PC-3 (cell line): ENCODE data around the gene CDK16. TPM values are rescaled to one million over a fixed set of nuclear protein-coding genes. Genes with fewer than 3 reads are reported as not detected.

Source experiments
- ATAC-seq: fragments of 200-7000 bp; cut with Tn5 transposase; 2 replicates; pipeline ENCODE4 v1.9.1; 2020; ENCODE audit warnings: mild to moderate bottlenecking, moderate library complexity
- BruUV-seq: library from RNA; stranded (reverse); fragments of 400-500 nt; replicated peaks from 2 replicates; lab custom pipeline; 2021; lab: Mats Ljungman, UMichigan
- CTCF ChIA-PET: fragments of 300-600 bp; sonication (Branson Sonifier 250); formaldehyde crosslinking; loops from one replicate; lab custom pipeline; 2022; ENCODE audit warnings: antibody characterized with exemption; lab: Charles Lee
- POLR2A ChIA-PET: fragments of 300-600 bp; sonication (Branson Sonifier 250); formaldehyde crosslinking; loops from one replicate; lab custom pipeline; 2022; ENCODE audit warnings: antibody characterized with exemption; ENCODE audit not compliant: unreplicated experiment; lab: Charles Lee
- DNase-seq: peaks from one replicate; pipeline ENCODE4 v3.0.0-alpha.2; 2015
- H2AFZ ChIP-seq: fragments of 300-600 bp; sonication (generic); 2 replicates; pipeline ENCODE4 v1.6.0; 2016; ENCODE audit warnings: antibody characterized with exemption, low read length
- H3F3A ChIP-seq: fragments of 300-600 bp; sonication (generic); one replicate; pipeline ENCODE4 v1.6.0; 2017; ENCODE audit warnings: antibody characterized with exemption, low read length, control low read depth, mild to moderate bottlenecking; ENCODE audit not compliant: unreplicated experiment
- H3K27ac ChIP-seq: fragments of 300-600 bp; sonication (generic); 2 replicates; pipeline ENCODE4 v1.5.1; 2016; ENCODE audit warnings: mild to moderate bottlenecking, low read length
- H3K27me3 ChIP-seq: fragments of 300-600 bp; sonication (generic); 2 replicates; pipeline ENCODE4 v1.6.1; 2016; ENCODE audit warnings: low read length, mixed read lengths
- H3K36me3 ChIP-seq: fragments of 300-600 bp; sonication (generic); 2 replicates; pipeline ENCODE4 v1.6.1; 2016; ENCODE audit warnings: low read depth, mixed run types, low read length, mixed read lengths
- H3K4me1 ChIP-seq: fragments of 300-600 bp; sonication (generic); 2 replicates; pipeline ENCODE4 v1.5.1; 2016; ENCODE audit warnings: low read length; ENCODE audit not compliant: insufficient read depth
- H3K4me2 ChIP-seq: fragments of 300-600 bp; sonication (generic); 2 replicates; pipeline ENCODE4 v1.6.0; 2016; ENCODE audit warnings: low read length
- H3K4me3 ChIP-seq: fragments of 300-600 bp; sonication (generic); 2 replicates; pipeline ENCODE4 v1.5.1; 2016; ENCODE audit warnings: mild to moderate bottlenecking, low read length, mixed read lengths
- H3K79me2 ChIP-seq: fragments of 300-600 bp; sonication (generic); 2 replicates; pipeline ENCODE4 v1.6.1; 2017; ENCODE audit warnings: low read length, mixed read lengths
- H3K9ac ChIP-seq: fragments of 300-600 bp; sonication (generic); 2 replicates; pipeline ENCODE4 v1.6.0; 2016; ENCODE audit warnings: mild to moderate bottlenecking, low read length
- H3K9me2 ChIP-seq: fragments of 300-600 bp; sonication (generic); replicated peaks from 2 replicates; pipeline ENCODE4 v1.6.1; 2016; ENCODE audit warnings: mixed run types, low read length, mixed read lengths
- H3K9me3 ChIP-seq: fragments of 300-600 bp; sonication (generic); 2 replicates; pipeline ENCODE4 v1.6.1; 2016; ENCODE audit warnings: low read length, mixed read lengths
- H4K20me1 ChIP-seq: fragments of 300-600 bp; sonication (generic); 2 replicates; pipeline ENCODE4 v1.6.1; 2016; ENCODE audit warnings: low read length, mixed read lengths
- CTCF ChIP-seq: fragments of 300-600 bp; sonication (generic); conservative IDR thresholded peaks from 2 replicates; pipeline ENCODE4 v1.5.1; 2017; ENCODE audit warnings: antibody characterized with exemption, low read depth, mild to moderate bottlenecking, low read length
- EZH2 ChIP-seq: fragments of 300-600 bp; sonication (generic); IDR thresholded peaks from one replicate; pipeline ENCODE4 v1.6.1; 2017; ENCODE audit warnings: antibody characterized with exemption, mild to moderate bottlenecking, low read length; ENCODE audit not compliant: unreplicated experiment
- EZH2phosphoT487 ChIP-seq: fragments of 300-600 bp; sonication (generic); IDR thresholded peaks from 2 replicates; pipeline ENCODE4 v1.6.1; 2018; ENCODE audit warnings: mild to moderate bottlenecking, antibody characterized with exemption, low read length, borderline replicate concordance
- intact Hi-C: fragments of 100-400 bp; cut with micrococcal nuclease; formaldehyde crosslinking; loops from 2 replicates; pipeline ENCODE4 v1.9.0; 2023
- total RNA-seq: library from RNA; depleted of rRNA; stranded (reverse); fragments of >200 nt; gene quantifications from 2 replicates; pipeline ENCODE4 v1.2.3, GENCODE V29; 2014

CDK16 gene
- total RNA-seq, 1 experiment from 2014 or later: 155 TPM

- TSS peak; percentile 30 for BruUV-seq
- Histone ChIP-seq H3K9ac (peak overlapping the region; percentile 68), H4K20me1 (no peaks in the 10 kb centered on the region), H3K4me3 (no peak overlapping the region), H3K79me2 (no peaks in the 10 kb centered on the region), H3K9me2 (no peaks in the 10 kb centered on the region), H3K4me1 (peaks cover 18% of the 10 kb centered on the region), H3K4me2 (peak overlapping the region; percentile 33), H2AFZ (no peak overlapping the region), H3K9me3 (no peaks in the 10 kb centered on the region), H3K27me3 (no peaks in the 10 kb centered on the region), H3K36me3 (no peaks in the 10 kb centered on the region; the same call in 1 of the 2 replicates), H3K27ac (peak overlapping the region; percentile 88), H3F3A (no peaks in the 10 kb centered on the region)
- ChIA-PET CTCF (no interaction called here), POLR2A (no interaction called here)
- ATAC-seq (peak; percentile 86), DNase-seq (peak; percentile 78)
- intact Hi-C loops: no loop called here
- no peak for TF ChIP-seq EZH2
- TF ChIP-seq EZH2phosphoT487: no peak
- TF ChIP-seq CTCF: no peak
Measured at GRCh38 chrX:47247206-47247998, 28.9 kb downstream of the CDK16 start.

GRCh38 chrX:47247999-47248320 is 29.5 kb downstream of the CDK16 start:
- no peaks in the 10 kb centered on the region for H3F3A ChIP-seq
- H3K4me2 ChIP-seq: peak overlapping the region; percentile 33; the same call in 1 of the 2 replicates
- no peaks in the 10 kb centered on the region for H3K9me3 ChIP-seq
- DNase-seq: no peak
- H3K9ac ChIP-seq: peak overlapping the region; percentile 68
- H3K4me1 ChIP-seq: peaks cover 18% of the 10 kb centered on the region
- no peaks in the 10 kb centered on the region for H4K20me1 ChIP-seq
- H2AFZ ChIP-seq: no peak overlapping the region
- H3K79me2 ChIP-seq: no peaks in the 10 kb centered on the region
- H3K9me2 ChIP-seq: no peaks in the 10 kb centered on the region
- POLR2A ChIA-PET: no interaction called here
- H3K36me3 ChIP-seq: no peaks in the 10 kb centered on the region; the same call in 1 of the 2 replicates
- no TSS peak for BruUV-seq
- H3K27ac ChIP-seq: peak overlapping the region; percentile 88
- no peak for ATAC-seq
- intact Hi-C loops: no loop called here
- TF ChIP-seq CTCF (no peak), EZH2 (no peak), EZH2phosphoT487 (no peak)
- CTCF ChIA-PET: no interaction called here
- no peaks in the 10 kb centered on the region for H3K27me3 ChIP-seq
- H3K4me3 ChIP-seq: no peak overlapping the region

- POLR2A ChIA-PET: no interaction called here
- Histone ChIP-seq H3K9me2 (no peaks in the 10 kb centered on the region), H3K27ac (0 out of 2 replicates have a peak overlapping the region, but pooled peaks have one; percentile 88), H3F3A (no peaks in the 10 kb centered on the region), H3K27me3 (no peaks in the 10 kb centered on the region), H3K4me3 (no peak overlapping the region), H2AFZ (no peak overlapping the region), H3K4me1 (peaks cover 18% of the 10 kb centered on the region), H3K36me3 (no peaks in the 10 kb centered on the region; the same call in 1 of the 2 replicates), H3K79me2 (no peaks in the 10 kb centered on the region), H3K4me2 (no peak overlapping the region), H3K9ac (no peak overlapping the region), H3K9me3 (no peaks in the 10 kb centered on the region), H4K20me1 (no peaks in the 10 kb centered on the region)
- TF ChIP-seq EZH2: no peak
- no TSS peak for BruUV-seq
- CTCF ChIA-PET: no interaction called here
- DNase-seq (no peak), ATAC-seq (no peak)
- intact Hi-C loops: no loop called here
Measured at GRCh38 chrX:47248576-47248975, 30.1 kb downstream of the CDK16 start.
